ENCODE measurements around the gene AP3S2.

DNA sequence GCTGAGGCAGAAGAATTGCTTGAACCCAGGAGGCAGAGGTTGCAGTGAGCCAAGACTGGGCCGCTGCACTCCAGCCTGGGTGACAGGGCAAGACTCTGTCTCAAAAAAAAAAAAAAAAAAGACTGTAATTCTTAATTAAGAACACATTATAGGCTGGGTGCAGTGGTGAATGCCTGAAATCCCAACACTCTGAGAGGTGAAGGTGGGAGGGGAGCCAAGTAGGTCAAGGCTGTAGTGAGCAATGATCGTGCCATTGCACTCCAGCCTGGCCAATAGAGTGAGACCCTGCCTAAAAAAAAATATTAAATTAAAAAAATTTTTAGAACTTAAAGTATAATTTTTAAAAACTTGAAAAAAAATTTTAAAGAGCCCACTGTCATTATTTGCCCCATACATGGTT lies 32.4 kb upstream of the AP3S2 start:
- no peak for TF ChIP-seq EZH2 (IDR thresholded peaks at IDR 0.05; ENCODE audit: borderline replicate concordance, low read depth, low read length, severe bottlenecking)
- TF ChIP-seq, protein P1, sequence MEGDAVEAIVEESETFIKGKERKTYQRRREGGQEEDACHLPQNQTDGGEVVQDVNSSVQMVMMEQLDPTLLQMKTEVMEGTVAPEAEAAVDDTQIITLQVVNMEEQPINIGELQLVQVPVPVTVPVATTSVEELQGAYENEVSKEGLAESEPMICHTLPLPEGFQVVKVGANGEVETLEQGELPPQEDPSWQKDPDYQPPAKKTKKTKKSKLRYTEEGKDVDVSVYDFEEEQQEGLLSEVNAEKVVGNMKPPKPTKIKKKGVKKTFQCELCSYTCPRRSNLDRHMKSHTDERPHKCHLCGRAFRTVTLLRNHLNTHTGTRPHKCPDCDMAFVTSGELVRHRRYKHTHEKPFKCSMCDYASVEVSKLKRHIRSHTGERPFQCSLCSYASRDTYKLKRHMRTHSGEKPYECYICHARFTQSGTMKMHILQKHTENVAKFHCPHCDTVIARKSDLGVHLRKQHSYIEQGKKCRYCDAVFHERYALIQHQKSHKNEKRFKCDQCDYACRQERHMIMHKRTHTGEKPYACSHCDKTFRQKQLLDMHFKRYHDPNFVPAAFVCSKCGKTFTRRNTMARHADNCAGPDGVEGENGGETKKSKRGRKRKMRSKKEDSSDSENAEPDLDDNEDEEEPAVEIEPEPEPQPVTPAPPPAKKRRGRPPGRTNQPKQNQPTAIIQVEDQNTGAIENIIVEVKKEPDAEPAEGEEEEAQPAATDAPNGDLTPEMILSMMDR (IDR thresholded peaks at IDR 0.05; ENCODE audit: borderline replicate concordance, extremely low read depth, low read length, poor library complexity, severe bottlenecking) = no peak
